NCI-H1436 (cell line): Measurements from ENCODE around the gene SBNO1.
"Not testable (repeated sequence)": the region's sequence is repeated elsewhere in the genome, so short reads cannot be mapped to it uniquely, and the experiment has no call there.

Experiments used
- DNase-seq: peaks from one replicate; lab custom pipeline; 2025; lab: John Stamatoyannopoulos, UW

SBNO1 gene

GRCh38 chr12:123388951-123389559, 24.4 kb upstream of the SBNO1 start:
- DNase-seq = no peak

GRCh38 chr12:123388177-123388950, 23.7 kb upstream of the SBNO1 start:
- peak; percentile 43 for DNase-seq

GRCh38 chr12:123387508-123388176, 23.0 kb upstream of the SBNO1 start:
- DNase-seq = no peak

- not testable (repeated sequence) for DNase-seq
These were observed 20.9 kb upstream of the SBNO1 start for GRCh38 chr12:123385536-123385935.

GRCh38 chr12:123384994-123385376, 20.3 kb upstream of the SBNO1 start:
- no peak for DNase-seq

DNA sequence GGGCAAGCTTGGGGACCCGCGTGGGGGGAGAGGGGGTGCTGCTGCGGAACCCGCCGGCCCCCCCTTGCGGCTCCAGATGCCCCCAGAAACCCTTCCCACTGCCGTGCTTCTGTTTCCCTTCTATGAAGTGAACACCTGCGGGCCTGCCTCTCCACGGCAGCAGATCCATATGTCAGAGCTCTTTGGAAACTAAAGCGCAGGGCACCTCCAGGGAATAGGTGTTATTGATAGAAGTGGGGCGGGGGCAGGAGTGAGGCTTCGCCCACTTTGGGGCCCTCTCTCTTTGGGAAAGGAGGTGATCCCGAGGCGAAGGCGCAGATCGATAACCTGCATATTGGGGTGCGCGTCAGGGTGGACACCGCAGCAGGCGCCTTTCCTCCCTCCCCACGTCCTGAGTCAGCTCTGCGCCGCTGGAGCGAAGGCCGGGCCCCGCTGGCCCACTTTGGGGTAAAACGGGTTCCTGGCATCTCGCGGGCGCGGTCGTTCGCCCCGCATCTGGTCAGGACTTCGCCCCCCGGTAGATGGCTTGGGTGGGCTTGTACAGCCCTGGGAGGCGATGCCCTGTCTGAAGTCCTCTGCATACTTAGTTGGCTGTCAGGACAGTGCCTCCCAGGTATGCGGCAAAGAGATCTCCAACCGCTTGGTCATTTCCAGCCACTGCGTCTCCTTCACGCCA, 19.8 kb upstream of the SBNO1 start:
- DNase-seq = peak; percentile 13

- DNase-seq = no peak
These were observed 18.0 kb upstream of the SBNO1 start for GRCh38 chr12:123382684-123383083.

GRCh38 chr12:123379391-123379790, 14.7 kb upstream of the SBNO1 start:
- no peak for DNase-seq

DNA sequence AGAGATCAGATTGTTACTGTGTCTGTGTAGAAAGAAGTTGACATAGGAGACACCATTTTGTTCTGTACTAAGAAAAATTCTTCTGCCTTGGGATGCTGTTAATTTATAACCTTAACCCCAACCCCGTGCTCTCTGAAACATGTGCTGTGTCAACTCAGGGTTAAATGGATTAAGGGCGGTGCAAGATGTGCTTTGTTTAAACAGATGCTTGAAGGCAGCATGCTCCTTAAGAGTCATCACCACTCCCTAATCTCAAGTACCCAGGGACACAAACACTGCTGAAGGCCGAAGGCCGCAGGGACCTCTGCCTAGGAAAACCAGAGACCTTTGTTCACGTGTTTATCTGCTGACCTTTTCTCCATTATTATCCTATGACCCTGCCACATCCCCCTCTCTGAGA, 7.8 kb upstream of the SBNO1 start:
- not testable (repeated sequence) for DNase-seq

DNA sequence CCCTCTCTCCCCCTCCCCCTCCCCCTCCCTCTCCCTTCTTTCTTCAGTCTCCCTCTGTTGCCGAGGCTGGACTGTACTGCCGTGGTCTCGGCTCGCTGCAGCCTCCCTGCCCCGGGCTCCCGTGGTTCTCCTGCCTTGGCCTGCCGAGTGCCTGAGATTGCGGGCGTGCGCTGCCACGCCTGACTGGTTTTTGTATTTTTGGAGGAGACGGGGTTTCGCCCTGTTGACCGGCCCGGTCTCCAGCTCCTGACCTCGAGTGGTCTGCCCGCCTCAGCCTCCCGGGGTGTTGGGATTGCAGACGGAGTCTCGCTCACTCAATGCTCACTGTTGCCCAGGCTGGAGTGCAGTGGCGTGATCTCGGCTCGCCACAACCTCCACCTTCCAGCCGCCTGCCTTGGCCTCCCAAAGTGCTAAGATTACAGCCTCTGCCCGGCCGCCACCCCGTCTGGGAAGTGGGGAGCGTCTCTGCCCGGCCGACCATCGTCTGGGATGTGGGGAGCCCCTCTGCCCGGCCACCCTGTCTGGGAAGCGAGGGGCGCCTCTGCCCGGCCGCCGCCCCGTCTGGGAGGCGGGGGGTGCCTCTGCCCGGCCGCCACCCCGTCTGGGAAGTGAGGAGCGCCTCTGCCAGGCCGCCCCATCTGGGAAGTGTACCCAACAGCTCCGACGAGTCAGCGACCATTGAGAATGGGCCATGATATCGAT, 7.2 kb upstream of the SBNO1 start:
- DNase-seq = not testable (repeated sequence)

DNA sequence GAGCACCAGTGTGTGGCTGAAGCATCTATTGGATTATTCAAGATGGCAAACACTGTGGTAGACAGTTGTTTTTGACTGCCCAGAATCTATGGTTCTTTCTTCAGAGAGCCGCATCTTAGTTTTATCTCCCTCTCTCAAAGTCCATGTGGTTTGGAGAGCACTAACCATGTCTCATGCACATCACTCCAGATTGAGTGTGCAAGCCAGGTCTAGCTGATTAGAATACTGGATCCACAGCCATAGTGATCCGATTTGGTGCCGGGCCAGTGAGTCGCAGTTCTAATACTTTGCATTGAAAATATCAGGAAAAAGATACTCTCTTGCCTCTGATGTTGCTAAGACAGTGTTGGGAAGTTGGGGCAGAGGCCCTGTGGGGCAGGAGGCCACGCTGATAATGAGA, 4.6 kb upstream of the SBNO1 start:
- no peak for DNase-seq

DNA sequence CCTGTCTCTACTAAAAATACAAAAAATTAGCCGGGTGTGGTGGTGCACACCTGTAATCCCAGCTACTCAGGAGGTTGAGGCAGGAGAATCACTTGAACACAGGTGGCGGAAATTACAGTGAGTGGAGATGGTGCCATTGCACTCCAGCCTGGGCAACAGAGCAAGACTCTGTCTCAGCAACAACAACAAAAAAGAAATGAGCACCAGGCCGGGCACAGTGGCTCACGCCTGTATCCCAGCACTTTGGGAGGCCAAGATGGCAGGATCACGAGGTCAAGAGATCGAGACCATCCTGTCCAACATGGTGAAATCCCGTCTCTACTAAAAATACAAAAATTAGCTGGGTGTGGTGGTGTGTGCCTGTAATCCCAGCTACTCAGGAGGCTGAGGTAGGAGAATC, 3.8 kb upstream of the SBNO1 start:
- not testable (repeated sequence) for DNase-seq

DNA sequence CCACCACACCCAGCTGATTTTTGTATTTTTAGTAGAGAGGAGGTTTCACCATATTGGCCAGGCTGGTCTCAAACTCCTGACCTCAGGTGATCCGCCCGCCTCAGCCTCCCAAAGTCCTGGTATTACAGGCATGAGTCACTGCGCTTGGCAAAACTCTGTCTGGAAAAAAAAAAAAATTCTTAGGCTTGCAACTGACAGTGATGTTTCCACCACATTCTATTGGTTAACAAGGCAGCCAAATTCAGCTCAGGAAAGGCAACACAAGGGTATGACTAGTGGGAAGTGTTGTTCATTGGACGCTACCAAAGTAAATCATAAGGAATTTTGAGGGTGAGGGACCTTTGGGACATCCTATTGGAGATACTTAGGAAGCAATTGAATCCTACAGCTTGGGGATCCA, 2.9 kb upstream of the SBNO1 start:
- no peak for DNase-seq

- peak; percentile 99 for DNase-seq
These were observed 624 bp upstream of the SBNO1 start for GRCh38 chr12:123365025-123365917.

DNA sequence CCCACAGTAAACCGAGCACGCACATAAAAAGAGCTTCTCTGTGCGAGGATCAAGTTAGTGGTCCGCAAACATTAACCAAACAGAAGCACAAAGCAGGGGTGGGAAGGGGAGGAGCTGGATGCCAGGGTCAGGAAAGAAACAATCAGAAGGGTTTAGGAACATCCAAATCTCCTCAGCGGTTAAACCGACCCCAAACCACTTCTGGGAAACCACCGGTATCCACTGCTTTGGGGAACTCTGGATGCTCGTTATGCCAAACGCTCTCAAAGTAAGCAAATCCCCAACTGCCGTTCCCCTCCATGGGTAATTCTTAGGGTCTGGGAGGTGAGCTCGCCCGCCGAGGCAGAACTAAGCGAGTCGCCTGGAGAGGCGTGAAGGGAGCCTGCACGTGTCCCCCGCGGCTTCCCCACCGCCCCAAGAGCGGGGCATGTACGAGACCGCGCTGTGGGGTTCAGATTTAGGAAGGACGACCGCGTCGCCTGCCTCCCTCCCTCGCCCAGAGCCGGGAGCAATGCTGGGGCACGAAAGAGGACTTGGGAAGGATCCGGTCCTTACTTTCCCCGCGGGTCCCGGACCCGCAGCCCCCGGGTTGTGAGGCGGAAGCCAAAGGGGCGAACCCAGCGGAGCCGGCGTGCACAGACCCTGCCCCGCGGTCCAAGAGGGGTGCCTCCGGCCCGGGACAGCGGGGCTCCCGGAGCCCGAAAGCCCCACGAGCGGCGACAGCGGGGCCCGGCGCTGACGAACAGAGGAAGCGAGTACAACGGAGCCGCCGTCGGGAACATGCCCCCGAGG, 711 bp downstream of the SBNO1 start:
- no peak for DNase-seq

DNA sequence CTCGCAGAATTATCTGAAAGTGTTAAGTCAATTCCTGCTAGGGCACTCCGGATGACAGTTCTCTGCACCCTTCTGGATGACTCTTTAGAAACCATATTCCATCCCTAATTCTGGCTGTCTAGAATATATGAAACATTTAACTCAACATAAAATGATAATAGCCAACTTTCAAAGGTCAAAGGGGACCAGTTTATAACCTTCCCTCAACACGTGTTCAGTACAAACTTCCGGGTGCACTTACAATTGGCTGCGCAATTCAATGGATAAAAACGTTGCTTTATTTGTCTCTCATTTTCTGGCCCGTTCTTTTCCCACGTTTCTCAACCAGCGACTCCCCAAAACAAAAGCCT, 1.3 kb downstream of the SBNO1 start:
- DNase-seq = no peak

DNA sequence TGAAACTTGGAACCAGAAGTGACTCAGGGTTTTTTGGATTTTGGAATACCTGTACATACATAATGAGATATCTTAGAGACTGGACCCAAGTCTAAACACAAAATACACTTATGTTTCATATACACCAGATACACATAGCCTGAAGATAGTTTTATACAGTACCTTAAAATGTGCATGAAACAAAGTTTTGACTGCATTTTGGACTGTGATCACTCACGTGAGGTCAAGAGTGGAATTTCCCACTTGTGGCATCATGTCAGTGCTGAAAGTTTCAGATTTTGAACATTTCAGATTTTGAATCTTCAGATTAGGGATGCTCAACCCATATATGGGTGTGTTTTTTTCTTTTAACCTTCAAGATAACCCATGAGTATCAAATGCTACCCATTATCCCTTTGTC, 6.6 kb downstream of the SBNO1 start:
- DNase-seq = no peak

- DNase-seq = no peak
These were observed 8.4 kb downstream of the SBNO1 start for GRCh38 chr12:123356159-123356670.

DNA sequence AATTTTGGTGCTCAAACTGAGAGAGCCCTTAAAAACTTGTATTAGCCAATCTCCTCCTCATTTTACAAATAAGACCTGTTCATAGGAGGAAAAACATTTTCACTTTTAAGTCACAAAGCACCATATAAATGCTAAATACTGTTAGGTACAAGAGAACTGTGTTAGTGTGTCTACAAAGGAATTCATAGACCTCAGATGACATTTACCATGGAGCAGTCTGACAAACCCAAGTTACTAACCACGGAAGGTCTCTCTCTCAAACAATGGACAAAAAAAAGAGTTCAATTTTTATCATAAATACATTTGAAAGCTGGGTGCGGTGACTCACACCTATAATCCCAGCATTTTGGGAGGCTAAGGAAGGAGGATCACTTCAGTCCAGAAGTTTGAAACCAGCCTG, 10.0 kb downstream of the SBNO1 start:
- no peak for DNase-seq

GRCh38 chr12:123351349-123351748, 13.3 kb downstream of the SBNO1 start:
- no peak for DNase-seq
